ENCODE data around the gene THSD4.
A peak's percentile ranks its signal among the peaks of the same experiment; 100 is the strongest.

THSD4 gene

DNA sequence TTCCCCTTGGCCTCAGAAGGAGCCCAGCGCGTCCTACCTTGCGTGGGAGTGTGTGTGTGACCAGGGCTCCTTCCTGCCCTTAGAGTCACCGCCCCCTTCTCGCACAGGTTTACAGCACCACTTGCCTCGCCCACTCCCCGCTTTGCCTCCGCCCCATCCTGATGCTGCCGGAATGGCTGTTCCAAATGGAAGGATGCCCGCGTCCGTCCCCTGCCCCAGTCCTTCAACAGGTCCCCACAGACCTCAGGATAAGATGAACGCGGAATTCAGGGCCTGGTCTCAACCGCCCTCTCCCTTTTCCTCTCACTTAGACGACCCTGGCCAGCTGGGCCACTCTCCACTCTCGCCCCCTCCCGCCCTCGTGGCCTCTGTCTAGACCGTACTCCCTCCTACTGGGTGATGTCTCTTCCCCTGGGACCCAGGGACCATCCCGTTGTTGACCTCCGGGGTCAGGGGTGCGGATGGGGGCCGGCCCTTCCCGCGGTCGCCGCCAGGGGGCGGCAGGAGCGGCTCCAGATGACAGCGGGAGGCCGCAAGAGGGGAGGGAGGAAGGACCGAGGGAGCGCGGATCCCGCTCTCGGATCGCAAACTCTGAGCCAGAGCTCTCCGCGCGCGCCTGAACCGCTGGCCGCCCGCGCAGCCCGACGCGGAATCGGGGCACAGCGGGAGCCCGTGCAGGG lies at the start of gene THSD4:
Gene THSD4 (plus strand): TSS at position 585 of the 680 bp plus-strand sequence.
- Histone ChIP-seq H3K9ac (ENCODE audit: low read length in 2 of 2) (peak within 1 kb of the TSS; percentile 43 to 47), H3K27ac (ENCODE audit: low read length) (no peak within 1 kb of the TSS), H3K4me3 (ENCODE audit: low read length in 2 of 2) (peak within 1 kb of the TSS; percentile 55 to 75), H3K27me3 (ENCODE audit: control insufficient read depth in 1 of 2, insufficient read depth in 2 of 2, low read length in 2 of 2) (no peaks in the 10 kb centered on the region), H3K9me3 (ENCODE audit: control insufficient read depth in 2 of 2, low read length in 2 of 2) (no peaks in the 10 kb centered on the region), H3K36me3 (ENCODE audit: control insufficient read depth in 2 of 2, insufficient read depth in 2 of 2, low read length in 2 of 2) (no peaks in the 10 kb centered on the region), H3K4me1 (ENCODE audit: control insufficient read depth, insufficient read depth, low read length) (peaks cover 4% of the 10 kb centered on the region)

DNA sequence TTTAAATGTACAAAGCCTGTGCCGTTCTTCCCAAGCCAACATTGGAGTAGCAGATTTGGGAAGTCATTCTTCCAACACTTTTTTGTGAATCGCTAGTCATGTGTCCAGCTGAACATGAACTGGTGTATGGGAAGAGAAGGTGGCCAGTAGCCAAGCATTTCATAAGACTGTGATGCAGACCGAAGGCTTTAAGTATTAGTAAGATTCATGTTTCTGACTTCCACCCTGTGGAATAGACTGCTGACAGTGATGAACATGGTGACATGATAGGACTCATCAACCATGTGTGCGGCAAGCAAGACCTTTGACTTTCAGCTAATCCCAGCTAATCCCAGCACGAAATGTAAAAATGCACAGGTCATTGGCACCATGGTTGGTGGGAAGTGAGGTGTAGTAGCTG lies 48.3 kb upstream of the THSD4 start:
- Histone ChIP-seq H3K9me3 (ENCODE audit: control insufficient read depth in 2 of 2, low read length in 2 of 2) (peaks cover 0 to 3% of the 10 kb centered on the region in 2 donors), H3K27ac (ENCODE audit: low read length) (no peak overlapping the region), H3K27me3 (ENCODE audit: control insufficient read depth in 1 of 2, insufficient read depth in 2 of 2, low read length in 2 of 2) (no peaks in the 10 kb centered on the region), H3K9ac (ENCODE audit: low read length in 2 of 2) (no peak overlapping the region), H3K4me3 (ENCODE audit: low read length in 2 of 2) (no peak overlapping the region), H3K4me1 (ENCODE audit: control insufficient read depth, insufficient read depth, low read length) (no peaks in the 10 kb centered on the region), H3K36me3 (ENCODE audit: control insufficient read depth in 2 of 2, insufficient read depth in 2 of 2, low read length in 2 of 2) (no peaks in the 10 kb centered on the region)

DNA sequence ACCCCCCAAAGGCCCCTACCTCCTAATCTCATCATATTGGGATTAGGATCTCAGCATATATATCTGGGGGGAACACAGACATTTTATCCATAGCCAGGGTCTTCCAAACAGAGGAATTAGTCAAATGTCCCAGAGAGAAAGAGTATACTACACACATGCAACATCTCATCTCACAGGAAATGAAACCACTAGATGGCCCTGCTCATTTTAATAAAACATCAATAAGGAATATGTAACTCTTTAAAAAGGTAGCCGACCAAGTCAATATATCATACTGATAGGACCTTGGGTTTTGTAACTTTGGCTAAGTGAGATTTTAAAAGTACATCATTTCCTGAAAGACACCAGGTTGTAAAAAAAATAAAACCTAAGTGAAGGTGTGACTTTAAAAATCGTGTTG lies 45.6 kb upstream of the THSD4 start:
- Histone ChIP-seq H3K27me3 (ENCODE audit: control insufficient read depth in 1 of 2, insufficient read depth in 2 of 2, low read length in 2 of 2) (no peaks in the 10 kb centered on the region), H3K27ac (ENCODE audit: low read length) (no peak overlapping the region), H3K4me3 (ENCODE audit: low read length in 2 of 2) (no peak overlapping the region), H3K36me3 (ENCODE audit: control insufficient read depth in 2 of 2, insufficient read depth in 2 of 2, low read length in 2 of 2) (no peaks in the 10 kb centered on the region), H3K4me1 (ENCODE audit: control insufficient read depth, insufficient read depth, low read length) (no peaks in the 10 kb centered on the region), H3K9me3 (ENCODE audit: control insufficient read depth in 2 of 2, low read length in 2 of 2) (peaks cover 0 to 3% of the 10 kb centered on the region in 2 donors), H3K9ac (ENCODE audit: low read length in 2 of 2) (no peak overlapping the region)

DNA sequence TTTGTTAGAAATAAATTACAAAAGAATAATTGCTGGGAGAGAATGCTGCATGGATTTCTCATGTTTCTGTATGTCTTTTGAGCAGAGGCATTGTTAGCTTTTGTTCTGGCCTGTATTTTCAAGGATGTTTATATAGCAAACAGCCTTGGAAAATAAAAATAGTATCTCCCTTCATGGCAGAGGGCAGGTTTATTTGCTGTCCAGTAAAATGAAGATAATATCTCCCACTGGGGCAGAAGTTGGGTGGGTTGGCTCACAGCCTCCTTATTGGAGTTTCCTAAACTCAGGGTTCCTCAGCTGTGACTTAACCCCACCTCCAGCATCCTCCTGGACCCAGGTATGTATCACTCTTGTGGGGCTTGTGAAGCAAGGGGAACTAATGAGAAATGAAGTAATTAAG lies 43.7 kb upstream of the THSD4 start:
- Histone ChIP-seq H3K4me1 (ENCODE audit: control insufficient read depth, insufficient read depth, low read length) (no peaks in the 10 kb centered on the region), H3K27ac (ENCODE audit: low read length) (no peak overlapping the region)

DNA sequence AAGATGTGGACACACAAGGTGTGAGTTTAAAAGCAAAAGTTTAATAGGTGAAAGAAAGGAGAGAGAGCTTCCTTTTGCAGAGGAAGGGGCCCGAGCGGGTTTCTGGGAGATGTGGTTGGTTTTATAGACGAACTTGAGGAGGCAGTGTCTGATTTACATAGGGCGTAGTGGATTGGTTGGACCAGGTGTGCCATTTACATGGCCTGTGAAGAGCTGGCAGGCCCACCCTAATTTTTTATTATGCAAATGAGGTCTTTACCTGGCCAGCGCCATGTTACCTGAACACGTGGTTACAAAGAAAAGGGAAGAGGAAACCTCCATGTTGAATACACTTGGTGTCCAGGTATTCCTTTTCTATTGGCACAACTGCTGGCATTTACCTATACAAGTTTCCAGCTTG lies 42.8 kb upstream of the THSD4 start:
- peaks cover 0 to 3% of the 10 kb centered on the region in 2 donors for H3K9me3 ChIP-seq (ENCODE audit: control insufficient read depth in 2 of 2, low read length in 2 of 2)
- no peaks in the 10 kb centered on the region for H3K27me3 ChIP-seq (ENCODE audit: control insufficient read depth in 1 of 2, insufficient read depth in 2 of 2, low read length in 2 of 2)
- H3K4me1 ChIP-seq (ENCODE audit: control insufficient read depth, insufficient read depth, low read length): no peaks in the 10 kb centered on the region
- no peak overlapping the region for H3K27ac ChIP-seq (ENCODE audit: low read length)
- H3K36me3 ChIP-seq (ENCODE audit: control insufficient read depth in 2 of 2, insufficient read depth in 2 of 2, low read length in 2 of 2): no peaks in the 10 kb centered on the region
- no peak overlapping the region for H3K9ac ChIP-seq (ENCODE audit: low read length in 2 of 2)
- no peak overlapping the region for H3K4me3 ChIP-seq (ENCODE audit: low read length in 2 of 2)

More for the DNA sequence above, 43.7 kb upstream of the THSD4 start:
- Histone ChIP-seq H3K9me3 (ENCODE audit: control insufficient read depth in 2 of 2, low read length in 2 of 2) (peaks cover 0 to 3% of the 10 kb centered on the region in 2 donors), H3K36me3 (ENCODE audit: control insufficient read depth in 2 of 2, insufficient read depth in 2 of 2, low read length in 2 of 2) (no peaks in the 10 kb centered on the region), H3K4me3 (ENCODE audit: low read length in 2 of 2) (no peak overlapping the region), H3K9ac (ENCODE audit: low read length in 2 of 2) (no peak overlapping the region), H3K27me3 (ENCODE audit: control insufficient read depth in 1 of 2, insufficient read depth in 2 of 2, low read length in 2 of 2) (no peaks in the 10 kb centered on the region)

DNA sequence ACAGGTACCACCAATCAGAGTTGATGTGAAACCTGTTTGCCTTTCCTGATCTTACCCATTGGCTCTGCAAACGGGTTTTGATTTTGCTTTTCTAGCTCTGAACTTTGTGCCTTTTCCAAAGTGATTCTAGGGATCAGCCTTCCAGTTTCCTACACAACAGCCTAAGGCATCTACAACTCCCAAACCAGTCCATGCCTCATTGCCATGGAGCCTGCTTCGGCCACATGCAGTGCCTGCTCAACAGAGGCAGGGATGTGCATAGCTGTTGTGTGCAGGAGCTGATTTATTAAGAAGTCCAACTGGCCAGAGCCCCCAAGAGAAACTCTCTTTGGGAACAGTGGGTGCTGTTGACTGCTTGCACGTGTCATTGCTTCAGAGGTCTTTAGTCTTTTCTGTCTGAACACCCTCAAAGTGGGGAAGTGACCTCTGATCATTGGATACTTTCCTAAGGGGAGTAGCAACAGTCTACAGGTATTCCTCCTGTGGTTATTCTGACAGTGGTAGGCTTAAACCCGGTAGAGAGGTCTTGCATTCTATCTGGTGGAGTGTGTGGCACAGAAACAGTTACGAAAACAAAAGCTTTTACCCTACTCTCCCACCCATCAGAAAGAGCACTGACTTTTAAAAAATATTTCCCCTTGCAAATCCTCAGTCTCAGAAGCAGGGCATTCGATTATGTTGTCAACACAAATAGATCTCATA lies 36.6 kb upstream of the THSD4 start:
- Histone ChIP-seq H3K27me3 (ENCODE audit: control insufficient read depth in 1 of 2, insufficient read depth in 2 of 2, low read length in 2 of 2) (no peaks in the 10 kb centered on the region), H3K36me3 (ENCODE audit: control insufficient read depth in 2 of 2, insufficient read depth in 2 of 2, low read length in 2 of 2) (no peaks in the 10 kb centered on the region), H3K9me3 (ENCODE audit: control insufficient read depth in 2 of 2, low read length in 2 of 2) (no peaks in the 10 kb centered on the region), H3K4me3 (ENCODE audit: low read length in 2 of 2) (no peak overlapping the region), H3K27ac (ENCODE audit: low read length) (no peak overlapping the region), H3K4me1 (ENCODE audit: control insufficient read depth, insufficient read depth, low read length) (no peaks in the 10 kb centered on the region), H3K9ac (ENCODE audit: low read length in 2 of 2) (no peak overlapping the region)

DNA sequence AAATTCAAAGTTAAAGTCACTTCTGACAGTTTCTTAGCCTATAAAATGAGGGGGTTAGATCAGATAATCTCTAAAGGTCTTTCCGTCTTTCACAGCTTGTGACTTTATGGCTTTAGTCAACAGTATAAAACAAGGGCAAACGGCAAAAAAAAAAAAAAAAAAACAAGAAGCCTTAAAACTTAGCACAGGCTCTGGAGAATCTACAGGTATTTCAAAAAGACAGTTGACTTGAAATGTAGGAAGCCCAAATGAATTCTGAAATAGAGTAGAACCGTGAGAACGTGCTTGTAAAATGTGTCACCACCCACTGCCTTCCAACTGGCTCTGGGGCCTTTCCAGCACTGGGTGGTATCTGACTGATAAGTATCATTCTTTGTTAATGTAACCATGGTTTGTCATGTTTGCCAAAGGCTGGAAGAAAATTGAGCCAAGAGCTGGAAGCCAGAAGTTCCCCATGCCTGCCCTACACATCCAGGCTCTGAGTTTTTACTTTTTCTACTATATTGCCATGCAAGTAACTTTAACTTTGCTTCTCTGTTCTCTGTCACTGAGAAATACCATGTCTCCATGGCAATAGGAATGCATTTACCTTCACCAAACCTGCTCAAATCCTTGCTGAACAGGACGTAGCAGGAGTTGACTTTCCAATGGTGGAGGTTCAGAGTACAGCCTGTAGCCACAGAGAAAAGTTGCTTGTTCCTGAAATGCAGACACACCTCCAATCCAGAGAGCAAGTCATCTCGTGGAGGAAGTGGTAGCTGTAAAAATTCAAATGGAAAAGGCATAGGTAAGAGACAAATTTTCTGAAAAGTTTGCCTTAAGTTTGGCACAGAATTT lies 35.8 kb upstream of the THSD4 start:
- no peaks in the 10 kb centered on the region for H3K9me3 ChIP-seq (ENCODE audit: control insufficient read depth in 2 of 2, low read length in 2 of 2)
- no peak overlapping the region for H3K27ac ChIP-seq (ENCODE audit: low read length)
- no peak overlapping the region for H3K4me3 ChIP-seq (ENCODE audit: low read length in 2 of 2)
- peaks cover 0 to 2% of the 10 kb centered on the region in 2 donors for H3K27me3 ChIP-seq (ENCODE audit: control insufficient read depth in 1 of 2, insufficient read depth in 2 of 2, low read length in 2 of 2)
- no peak overlapping the region for H3K9ac ChIP-seq (ENCODE audit: low read length in 2 of 2)
- no peaks in the 10 kb centered on the region for H3K36me3 ChIP-seq (ENCODE audit: control insufficient read depth in 2 of 2, insufficient read depth in 2 of 2, low read length in 2 of 2)
- H3K4me1 ChIP-seq (ENCODE audit: control insufficient read depth, insufficient read depth, low read length): no peaks in the 10 kb centered on the region

DNA sequence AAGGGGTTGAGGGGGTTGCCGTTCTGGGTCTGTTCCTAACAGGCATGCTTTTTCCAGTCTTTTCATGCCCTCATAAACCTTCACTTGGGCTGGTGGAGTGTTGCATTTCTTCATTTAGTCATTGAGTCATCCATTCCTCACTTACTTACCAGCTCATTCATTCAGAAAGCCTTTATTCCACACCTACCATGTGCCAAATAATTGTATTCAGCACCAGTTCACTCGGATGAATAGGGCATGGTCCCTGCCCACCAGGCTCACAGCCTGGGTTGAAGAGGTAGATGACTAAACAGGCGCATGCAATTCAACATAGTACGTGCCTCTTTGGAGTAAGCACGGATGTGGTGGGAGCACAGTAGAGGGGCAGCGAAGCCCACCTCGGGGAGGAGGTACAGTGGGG lies 35.1 kb upstream of the THSD4 start:
- Histone ChIP-seq H3K27me3 (ENCODE audit: control insufficient read depth in 1 of 2, insufficient read depth in 2 of 2, low read length in 2 of 2) (peaks cover 0 to 2% of the 10 kb centered on the region in 2 donors), H3K4me3 (ENCODE audit: low read length in 2 of 2) (no peak overlapping the region), H3K27ac (ENCODE audit: low read length) (no peak overlapping the region), H3K9ac (ENCODE audit: low read length in 2 of 2) (no peak overlapping the region), H3K9me3 (ENCODE audit: control insufficient read depth in 2 of 2, low read length in 2 of 2) (no peaks in the 10 kb centered on the region), H3K4me1 (ENCODE audit: control insufficient read depth, insufficient read depth, low read length) (peaks cover 2% of the 10 kb centered on the region), H3K36me3 (ENCODE audit: control insufficient read depth in 2 of 2, insufficient read depth in 2 of 2, low read length in 2 of 2) (no peaks in the 10 kb centered on the region)

DNA sequence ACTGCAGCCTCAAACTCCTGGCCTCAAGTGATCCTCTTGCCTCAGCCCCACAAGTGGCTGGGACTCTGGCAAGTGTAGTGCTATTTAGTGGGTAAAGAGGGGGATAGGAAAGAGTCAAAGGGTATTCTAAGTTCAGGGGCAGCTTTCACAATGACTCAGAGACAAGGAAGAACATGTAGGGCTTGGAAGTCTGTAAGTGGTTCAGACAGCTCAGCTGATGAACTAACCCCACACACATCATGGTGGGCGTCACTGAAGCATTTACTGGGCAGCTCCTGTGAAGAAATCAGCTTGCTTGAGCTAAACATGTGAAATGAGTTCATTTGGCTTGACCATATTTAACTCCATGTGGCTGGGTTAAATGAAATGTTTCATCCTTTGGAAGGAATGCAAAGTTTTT lies 34.6 kb upstream of the THSD4 start:
- Histone ChIP-seq H3K27me3 (ENCODE audit: control insufficient read depth in 1 of 2, insufficient read depth in 2 of 2, low read length in 2 of 2) (peaks cover 0 to 2% of the 10 kb centered on the region in 2 donors), H3K9ac (ENCODE audit: low read length in 2 of 2) (no peak overlapping the region), H3K36me3 (ENCODE audit: control insufficient read depth in 2 of 2, insufficient read depth in 2 of 2, low read length in 2 of 2) (no peaks in the 10 kb centered on the region), H3K4me3 (ENCODE audit: low read length in 2 of 2) (no peak overlapping the region), H3K9me3 (ENCODE audit: control insufficient read depth in 2 of 2, low read length in 2 of 2) (no peaks in the 10 kb centered on the region), H3K4me1 (ENCODE audit: control insufficient read depth, insufficient read depth, low read length) (peaks cover 2% of the 10 kb centered on the region), H3K27ac (ENCODE audit: low read length) (no peak overlapping the region)

DNA sequence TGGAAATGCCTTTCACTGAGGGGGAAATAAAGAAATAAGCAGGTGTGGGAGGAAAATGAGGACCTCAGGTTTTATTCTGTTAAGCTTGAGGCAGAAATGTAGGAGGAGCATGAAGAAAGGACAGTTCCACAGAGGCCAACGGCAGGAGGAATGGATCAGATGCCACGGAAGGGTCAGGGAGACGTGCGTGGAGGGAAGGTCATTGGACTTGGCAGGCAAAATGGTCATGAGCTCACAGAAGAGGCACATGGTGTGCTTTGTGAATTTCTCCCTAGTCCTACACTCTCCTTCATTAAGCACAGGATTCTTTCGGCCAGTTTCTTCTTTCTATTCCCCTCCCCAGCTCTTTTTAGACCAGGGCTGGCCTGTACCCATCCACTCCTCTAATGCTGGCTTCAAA lies 32.5 kb upstream of the THSD4 start:
- Histone ChIP-seq H3K36me3 (ENCODE audit: control insufficient read depth in 2 of 2, insufficient read depth in 2 of 2, low read length in 2 of 2) (no peaks in the 10 kb centered on the region), H3K27ac (ENCODE audit: low read length) (no peak overlapping the region), H3K9me3 (ENCODE audit: control insufficient read depth in 2 of 2, low read length in 2 of 2) (no peaks in the 10 kb centered on the region), H3K4me3 (ENCODE audit: low read length in 2 of 2) (no peak overlapping the region), H3K9ac (ENCODE audit: low read length in 2 of 2) (no peak overlapping the region), H3K4me1 (ENCODE audit: control insufficient read depth, insufficient read depth, low read length) (peaks cover 2% of the 10 kb centered on the region), H3K27me3 (ENCODE audit: control insufficient read depth in 1 of 2, insufficient read depth in 2 of 2, low read length in 2 of 2) (peaks cover 0 to 2% of the 10 kb centered on the region in 2 donors)

All from stomach smooth muscle (tissue), 2 donors.